SK-N-SH treated with all-trans-retinoic acid at 6 μM for 48 hours (cell line): ENCODE results near the gene PYURF.

Source experiments
- ATAC-seq: fragments of 200-7000 bp; cut with Tn5 transposase; 3 replicates; pipeline ENCODE4 v1.9.1; 2020; ENCODE audit warnings: mild to moderate bottlenecking, moderate library complexity
- ARNTL ChIP-seq: fragments of 450-650 bp; formaldehyde crosslinking; IDR thresholded peaks from 2 replicates; pipeline ENCODE4 v1.5.0; 2020; ENCODE audit warnings: low read depth, mild to moderate bottlenecking, moderate library complexity, borderline replicate concordance
- BACH2 ChIP-seq: fragments of 250-450 bp; sonication (Bioruptor Pico); IDR thresholded peaks from 2 replicates; pipeline ENCODE4 v1.9.0; 2021; ENCODE audit warnings: mild to moderate bottlenecking, borderline replicate concordance
- CSDC2 ChIP-seq: fragments of 250-450 bp; sonication (Bioruptor Pico); IDR thresholded peaks from 2 replicates; pipeline ENCODE4 v1.5.0; 2020; ENCODE audit warnings: mild to moderate bottlenecking, moderate library complexity
- ISL1 ChIP-seq: fragments of 250-450 bp; sonication (Bioruptor Pico); IDR thresholded peaks from 2 replicates; pipeline ENCODE4 v2.1.2; 2022; ENCODE audit warnings: mild to moderate bottlenecking, moderate library complexity
- PPARA ChIP-seq: fragments of 250-450 bp; sonication (Bioruptor Pico); IDR thresholded peaks from 2 replicates; pipeline ENCODE4 v1.5.0; 2020; ENCODE audit warnings: mild to moderate bottlenecking, borderline replicate concordance
- ZC3H10 ChIP-seq: fragments of 250-450 bp; sonication (Bioruptor Pico); IDR thresholded peaks from 2 replicates; pipeline ENCODE4 v1.5.1; 2021; ENCODE audit warnings: mild to moderate bottlenecking, moderate library complexity
- ZFP3 ChIP-seq: fragments of 250-450 bp; sonication (Bioruptor Pico); IDR thresholded peaks from 2 replicates; pipeline ENCODE4 v1.5.0; 2020; ENCODE audit warnings: mild to moderate bottlenecking, moderate library complexity
- ZNF565 ChIP-seq: fragments of 450-650 bp; formaldehyde crosslinking; conservative IDR thresholded peaks from 2 replicates; pipeline ENCODE4 v1.5.0; 2020; ENCODE audit warnings: low read depth, mild to moderate bottlenecking, moderate library complexity
- ZNF70 ChIP-seq: fragments of 450-650 bp; formaldehyde crosslinking; IDR thresholded peaks from 2 replicates; pipeline ENCODE4 v1.5.0; 2020; ENCODE audit warnings: mild to moderate bottlenecking, moderate library complexity
- ZNF8 ChIP-seq: fragments of 450-650 bp; formaldehyde crosslinking; IDR thresholded peaks from 2 replicates; pipeline ENCODE4 v1.5.0; 2020; ENCODE audit warnings: mild to moderate bottlenecking, moderate library complexity
- TF ChIP-seq, protein P1 (sequence below): fragments of 250-450 bp; sonication (Bioruptor Pico); IDR thresholded peaks from 2 replicates; pipeline ENCODE4 v1.5.1; 2021; ENCODE audit warnings: mild to moderate bottlenecking, moderate library complexity
- TF ChIP-seq, protein P2 (sequence below): fragments of 250-450 bp; sonication (Bioruptor Pico); IDR thresholded peaks from 2 replicates; pipeline ENCODE4 v1.8.0; 2021; ENCODE audit warnings: low read depth, mild to moderate bottlenecking, moderate library complexity, borderline replicate concordance
- TF ChIP-seq, protein P3 (sequence below): fragments of 250-450 bp; sonication (Bioruptor Pico); IDR thresholded peaks from 2 replicates; pipeline ENCODE4 v1.5.0; 2020; ENCODE audit warnings: mild to moderate bottlenecking, moderate library complexity
- TF ChIP-seq, protein P4 (sequence below): fragments of 250-450 bp; sonication (Bioruptor Pico); IDR thresholded peaks from 2 replicates; pipeline ENCODE4 v1.5.1; 2020; ENCODE audit warnings: low read depth, mild to moderate bottlenecking, moderate library complexity
- TF ChIP-seq, protein P5 (sequence below): fragments of 250-450 bp; sonication (Bioruptor Pico); IDR thresholded peaks from 2 replicates; pipeline ENCODE4 v1.8.0; 2020; ENCODE audit warnings: mild to moderate bottlenecking, moderate library complexity, borderline replicate concordance

Gene PYURF

DNA sequence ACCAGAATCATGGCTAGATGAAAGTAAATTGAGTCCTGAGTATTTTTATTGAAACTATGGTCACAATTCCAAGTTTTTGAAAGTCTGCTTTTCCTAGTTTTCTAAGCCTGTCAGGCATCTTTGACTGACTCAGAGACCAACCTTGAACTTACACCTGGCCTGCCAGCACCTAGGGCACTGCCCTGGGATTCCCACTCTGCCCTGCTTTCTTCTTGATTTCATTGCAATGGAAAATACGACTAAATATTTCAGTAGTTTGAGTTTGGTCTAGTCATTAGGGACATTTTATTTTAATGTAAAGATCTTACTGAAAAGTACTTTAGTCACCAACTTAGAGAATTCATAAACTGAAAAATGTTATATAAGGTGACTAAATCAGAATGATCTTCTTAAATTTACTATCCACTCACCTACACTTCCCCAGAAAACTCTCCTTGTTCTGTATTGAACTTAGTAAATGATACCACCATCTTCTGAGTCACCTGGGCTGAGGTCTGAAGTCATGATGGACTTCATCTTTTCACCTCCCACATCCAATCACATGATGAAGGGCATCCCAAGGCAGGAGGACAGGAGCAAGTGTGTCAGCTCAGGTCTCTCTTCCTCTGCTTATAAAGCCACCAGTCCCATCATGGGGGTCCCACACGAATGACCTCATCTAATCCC lies 11.6 kb upstream of the PYURF start:
- no peak for TF ChIP-seq BACH2
- TF ChIP-seq ARNTL (CRISPR knock-in tag): no peak
- TF ChIP-seq, protein P1, sequence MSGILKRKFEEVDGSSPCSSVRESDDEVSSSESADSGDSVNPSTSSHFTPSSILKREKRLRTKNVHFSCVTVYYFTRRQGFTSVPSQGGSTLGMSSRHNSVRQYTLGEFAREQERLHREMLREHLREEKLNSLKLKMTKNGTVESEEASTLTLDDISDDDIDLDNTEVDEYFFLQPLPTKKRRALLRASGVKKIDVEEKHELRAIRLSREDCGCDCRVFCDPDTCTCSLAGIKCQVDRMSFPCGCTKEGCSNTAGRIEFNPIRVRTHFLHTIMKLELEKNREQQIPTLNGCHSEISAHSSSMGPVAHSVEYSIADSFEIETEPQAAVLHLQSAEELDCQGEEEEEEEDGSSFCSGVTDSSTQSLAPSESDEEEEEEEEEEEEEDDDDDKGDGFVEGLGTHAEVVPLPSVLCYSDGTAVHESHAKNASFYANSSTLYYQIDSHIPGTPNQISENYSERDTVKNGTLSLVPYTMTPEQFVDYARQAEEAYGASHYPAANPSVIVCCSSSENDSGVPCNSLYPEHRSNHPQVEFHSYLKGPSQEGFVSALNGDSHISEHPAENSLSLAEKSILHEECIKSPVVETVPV (CRISPR knock-in tag): no peak
- no peak for TF ChIP-seq ISL1 (CRISPR knock-in tag)
- TF ChIP-seq, protein P2, sequence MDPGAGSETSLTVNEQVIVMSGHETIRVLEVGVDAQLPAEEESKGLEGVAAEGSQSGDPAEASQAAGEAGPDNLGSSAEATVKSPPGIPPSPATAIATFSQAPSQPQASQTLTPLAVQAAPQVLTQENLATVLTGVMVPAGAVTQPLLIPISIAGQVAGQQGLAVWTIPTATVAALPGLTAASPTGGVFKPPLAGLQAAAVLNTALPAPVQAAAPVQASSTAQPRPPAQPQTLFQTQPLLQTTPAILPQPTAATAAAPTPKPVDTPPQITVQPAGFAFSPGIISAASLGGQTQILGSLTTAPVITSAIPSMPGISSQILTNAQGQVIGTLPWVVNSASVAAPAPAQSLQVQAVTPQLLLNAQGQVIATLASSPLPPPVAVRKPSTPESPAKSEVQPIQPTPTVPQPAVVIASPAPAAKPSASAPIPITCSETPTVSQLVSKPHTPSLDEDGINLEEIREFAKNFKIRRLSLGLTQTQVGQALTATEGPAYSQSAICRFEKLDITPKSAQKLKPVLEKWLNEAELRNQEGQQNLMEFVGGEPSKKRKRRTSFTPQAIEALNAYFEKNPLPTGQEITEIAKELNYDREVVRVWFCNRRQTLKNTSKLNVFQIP (CRISPR knock-in tag): no peak
- TF ChIP-seq, all 23 proteins: peak for 0

DNA sequence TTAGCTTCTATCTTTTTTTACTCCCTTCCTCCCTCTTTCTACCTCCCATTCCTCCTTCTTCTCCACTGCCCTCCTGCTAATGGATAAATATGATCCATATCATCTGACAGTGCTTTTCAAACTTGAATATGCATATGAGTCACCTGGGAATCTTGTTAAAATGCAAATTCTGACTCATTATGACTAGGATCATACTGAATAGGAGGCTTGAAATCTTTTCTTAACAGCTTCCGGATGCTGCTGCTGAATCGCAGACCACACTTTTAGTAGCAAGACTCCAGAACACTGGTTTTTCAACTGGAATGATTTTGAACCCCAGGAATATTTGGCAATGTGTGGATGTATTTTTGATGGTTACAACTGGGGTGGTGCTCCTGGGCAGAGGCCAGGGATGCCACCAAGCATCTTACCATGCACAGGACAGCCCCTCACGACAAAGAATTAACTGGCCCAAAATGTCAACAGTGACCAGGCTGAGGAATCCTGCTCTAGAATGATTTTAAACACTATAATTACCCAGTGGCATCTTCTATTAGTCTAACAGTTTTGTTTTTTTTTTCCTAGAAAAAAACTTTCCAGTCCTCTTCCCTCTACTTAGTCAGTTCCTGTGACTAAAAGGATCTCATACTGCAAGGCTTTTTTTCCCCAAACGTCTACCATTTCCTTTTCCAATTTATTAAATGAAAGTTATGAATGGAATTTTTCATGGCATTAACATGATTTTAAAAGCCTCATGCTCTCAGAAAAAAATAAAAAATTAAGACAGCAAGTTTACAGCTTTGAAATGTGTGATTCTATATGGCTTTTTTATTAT lies 10.6 kb upstream of the PYURF start:
- peak; percentile 75 for ATAC-seq
- TF ChIP-seq CSDC2: no peak
- TF ChIP-seq, protein P2 (CRISPR knock-in tag): no peak
- TF ChIP-seq, protein P3, sequence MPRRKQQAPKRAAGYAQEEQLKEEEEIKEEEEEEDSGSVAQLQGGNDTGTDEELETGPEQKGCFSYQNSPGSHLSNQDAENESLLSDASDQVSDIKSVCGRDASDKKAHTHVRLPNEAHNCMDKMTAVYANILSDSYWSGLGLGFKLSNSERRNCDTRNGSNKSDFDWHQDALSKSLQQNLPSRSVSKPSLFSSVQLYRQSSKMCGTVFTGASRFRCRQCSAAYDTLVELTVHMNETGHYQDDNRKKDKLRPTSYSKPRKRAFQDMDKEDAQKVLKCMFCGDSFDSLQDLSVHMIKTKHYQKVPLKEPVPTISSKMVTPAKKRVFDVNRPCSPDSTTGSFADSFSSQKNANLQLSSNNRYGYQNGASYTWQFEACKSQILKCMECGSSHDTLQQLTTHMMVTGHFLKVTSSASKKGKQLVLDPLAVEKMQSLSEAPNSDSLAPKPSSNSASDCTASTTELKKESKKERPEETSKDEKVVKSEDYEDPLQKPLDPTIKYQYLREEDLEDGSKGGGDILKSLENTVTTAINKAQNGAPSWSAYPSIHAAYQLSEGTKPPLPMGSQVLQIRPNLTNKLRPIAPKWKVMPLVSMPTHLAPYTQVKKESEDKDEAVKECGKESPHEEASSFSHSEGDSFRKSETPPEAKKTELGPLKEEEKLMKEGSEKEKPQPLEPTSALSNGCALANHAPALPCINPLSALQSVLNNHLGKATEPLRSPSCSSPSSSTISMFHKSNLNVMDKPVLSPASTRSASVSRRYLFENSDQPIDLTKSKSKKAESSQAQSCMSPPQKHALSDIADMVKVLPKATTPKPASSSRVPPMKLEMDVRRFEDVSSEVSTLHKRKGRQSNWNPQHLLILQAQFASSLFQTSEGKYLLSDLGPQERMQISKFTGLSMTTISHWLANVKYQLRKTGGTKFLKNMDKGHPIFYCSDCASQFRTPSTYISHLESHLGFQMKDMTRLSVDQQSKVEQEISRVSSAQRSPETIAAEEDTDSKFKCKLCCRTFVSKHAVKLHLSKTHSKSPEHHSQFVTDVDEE (CRISPR knock-in tag): no peak
- TF ChIP-seq ZNF70: no peak
- TF ChIP-seq, protein P4, sequence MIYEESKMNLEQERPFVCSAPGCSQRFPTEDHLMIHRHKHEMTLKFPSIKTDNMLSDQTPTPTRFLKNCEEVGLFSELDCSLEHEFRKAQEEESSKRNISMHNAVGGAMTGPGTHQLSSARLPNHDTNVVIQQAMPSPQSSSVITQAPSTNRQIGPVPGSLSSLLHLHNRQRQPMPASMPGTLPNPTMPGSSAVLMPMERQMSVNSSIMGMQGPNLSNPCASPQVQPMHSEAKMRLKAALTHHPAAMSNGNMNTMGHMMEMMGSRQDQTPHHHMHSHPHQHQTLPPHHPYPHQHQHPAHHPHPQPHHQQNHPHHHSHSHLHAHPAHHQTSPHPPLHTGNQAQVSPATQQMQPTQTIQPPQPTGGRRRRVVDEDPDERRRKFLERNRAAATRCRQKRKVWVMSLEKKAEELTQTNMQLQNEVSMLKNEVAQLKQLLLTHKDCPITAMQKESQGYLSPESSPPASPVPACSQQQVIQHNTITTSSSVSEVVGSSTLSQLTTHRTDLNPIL: no peak
- TF ChIP-seq ZNF565: no peak
- TF ChIP-seq, protein P5, sequence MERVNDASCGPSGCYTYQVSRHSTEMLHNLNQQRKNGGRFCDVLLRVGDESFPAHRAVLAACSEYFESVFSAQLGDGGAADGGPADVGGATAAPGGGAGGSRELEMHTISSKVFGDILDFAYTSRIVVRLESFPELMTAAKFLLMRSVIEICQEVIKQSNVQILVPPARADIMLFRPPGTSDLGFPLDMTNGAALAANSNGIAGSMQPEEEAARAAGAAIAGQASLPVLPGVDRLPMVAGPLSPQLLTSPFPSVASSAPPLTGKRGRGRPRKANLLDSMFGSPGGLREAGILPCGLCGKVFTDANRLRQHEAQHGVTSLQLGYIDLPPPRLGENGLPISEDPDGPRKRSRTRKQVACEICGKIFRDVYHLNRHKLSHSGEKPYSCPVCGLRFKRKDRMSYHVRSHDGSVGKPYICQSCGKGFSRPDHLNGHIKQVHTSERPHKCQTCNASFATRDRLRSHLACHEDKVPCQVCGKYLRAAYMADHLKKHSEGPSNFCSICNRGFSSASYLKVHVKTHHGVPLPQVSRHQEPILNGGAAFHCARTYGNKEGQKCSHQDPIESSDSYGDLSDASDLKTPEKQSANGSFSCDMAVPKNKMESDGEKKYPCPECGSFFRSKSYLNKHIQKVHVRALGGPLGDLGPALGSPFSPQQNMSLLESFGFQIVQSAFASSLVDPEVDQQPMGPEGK (CRISPR knock-in tag): no peak
- 0 out of 2 replicates have a peak, but pooled peaks have one; percentile 18 for TF ChIP-seq ZC3H10 (CRISPR knock-in tag)
- TF ChIP-seq, all 23 proteins: peak for 1

More for the DNA sequence above, 11.6 kb upstream of the PYURF start:
- no peak for ATAC-seq

GRCh38 chr4:88533088-88533790 lies 9.7 kb upstream of the PYURF start:
- TF ChIP-seq ZNF8 (CRISPR knock-in tag) (no peak), ZFP3 (CRISPR knock-in tag) (no peak), ISL1 (CRISPR knock-in tag) (no peak), PPARA (CRISPR knock-in tag) (no peak), BACH2 (no peak), ZC3H10 (CRISPR knock-in tag) (no peak)
- TF ChIP-seq, protein P2 (CRISPR knock-in tag): no peak
- TF ChIP-seq, protein P1 (CRISPR knock-in tag): no peak
- TF ChIP-seq, protein P4: no peak
- ATAC-seq: peak; percentile 41
